Left ventricle myocardium inferior (tissue), 1 donor: ENCODE measurements around the gene RPS29. TPM values are rescaled to one million over a fixed set of nuclear protein-coding genes. Genes with fewer than 3 reads are reported as not detected.
"Not testable (repeated sequence)": the region's sequence is repeated elsewhere in the genome, so short reads cannot be mapped to it uniquely, and the experiment has no call there.

Experiments used
- DNase-seq: peaks from one replicate; pipeline ENCODE4 v3.0.0-alpha.2; 2020
- H3K27ac ChIP-seq: fragments of 200-600 bp; replicated peaks from 2 replicates; pipeline ENCODE4 v1.8.0; 2021
- H3K27me3 ChIP-seq: fragments of 200-600 bp; 2 replicates; pipeline ENCODE4 v1.8.0; 2021; ENCODE audit warnings: low read depth
- H3K36me3 ChIP-seq: fragments of 200-600 bp; 2 replicates; pipeline ENCODE4 v1.8.0; 2021
- H3K4me1 ChIP-seq: fragments of 200-600 bp; 2 replicates; pipeline ENCODE4 v1.8.0; 2021
- H3K4me3 ChIP-seq: fragments of 200-600 bp; 2 replicates; pipeline ENCODE4 v1.8.0; 2021; ENCODE audit warnings: mild to moderate bottlenecking, moderate library complexity
- H3K9me3 ChIP-seq: fragments of 200-600 bp; replicated peaks from 2 replicates; pipeline ENCODE4 v1.8.0; 2021
- intact Hi-C: fragments of 100-400 bp; cut with micrococcal nuclease; formaldehyde crosslinking; loops from one replicate; pipeline ENCODE4 v1.11.0; 2022
- total RNA-seq: library from RNA; stranded (reverse); fragmentation: NEBNext Ultra II Directional; extraction: Animal tissue kit (Norgen Biotek cat#: 25700); gene quantifications from one replicate; pipeline ENCODE4 v1.2.1, GENCODE V29; 2021
- TF ChIP-seq, protein P1 (sequence below): fragments of 200-600 bp; IDR thresholded peaks from 2 replicates; pipeline ENCODE4 v1.8.0; 2021; ENCODE audit warnings: antibody characterized with exemption, mild to moderate bottlenecking, borderline replicate concordance
- donor health status: DM: no; HTN: yes; CAD: no; lungs with severe emphysema.

The RPS29 gene
- total RNA-seq, 1 donor from 2014 or later: 853 TPM

DNA sequence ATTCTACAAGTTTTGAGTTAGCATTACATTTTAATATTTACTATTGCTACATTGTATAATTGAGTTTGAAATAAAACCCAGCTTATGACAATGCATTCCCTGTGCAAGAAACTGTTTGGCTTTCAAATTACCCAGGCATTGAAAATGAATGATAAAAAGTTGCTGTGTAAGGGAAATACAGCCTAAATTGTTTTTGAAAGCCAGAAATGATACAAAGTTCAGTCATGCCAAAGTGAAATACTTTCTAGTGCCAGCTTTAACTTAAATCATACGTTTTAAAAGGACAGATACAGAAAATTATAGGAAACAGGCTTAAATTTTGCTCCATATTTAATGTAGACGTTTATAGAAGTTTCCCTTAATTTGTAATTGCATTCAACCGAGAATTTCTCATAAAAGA, 37.2 kb upstream of the RPS29 start:
- Histone ChIP-seq H3K36me3 (peaks cover 31% of the 10 kb centered on the region), H3K4me1 (peaks cover 57% of the 10 kb centered on the region), H3K9me3 (no peaks in the 10 kb centered on the region), H3K27me3 (no peaks in the 10 kb centered on the region), H3K4me3 (no peak overlapping the region), H3K27ac (no peak overlapping the region)
- TF ChIP-seq, protein P1, sequence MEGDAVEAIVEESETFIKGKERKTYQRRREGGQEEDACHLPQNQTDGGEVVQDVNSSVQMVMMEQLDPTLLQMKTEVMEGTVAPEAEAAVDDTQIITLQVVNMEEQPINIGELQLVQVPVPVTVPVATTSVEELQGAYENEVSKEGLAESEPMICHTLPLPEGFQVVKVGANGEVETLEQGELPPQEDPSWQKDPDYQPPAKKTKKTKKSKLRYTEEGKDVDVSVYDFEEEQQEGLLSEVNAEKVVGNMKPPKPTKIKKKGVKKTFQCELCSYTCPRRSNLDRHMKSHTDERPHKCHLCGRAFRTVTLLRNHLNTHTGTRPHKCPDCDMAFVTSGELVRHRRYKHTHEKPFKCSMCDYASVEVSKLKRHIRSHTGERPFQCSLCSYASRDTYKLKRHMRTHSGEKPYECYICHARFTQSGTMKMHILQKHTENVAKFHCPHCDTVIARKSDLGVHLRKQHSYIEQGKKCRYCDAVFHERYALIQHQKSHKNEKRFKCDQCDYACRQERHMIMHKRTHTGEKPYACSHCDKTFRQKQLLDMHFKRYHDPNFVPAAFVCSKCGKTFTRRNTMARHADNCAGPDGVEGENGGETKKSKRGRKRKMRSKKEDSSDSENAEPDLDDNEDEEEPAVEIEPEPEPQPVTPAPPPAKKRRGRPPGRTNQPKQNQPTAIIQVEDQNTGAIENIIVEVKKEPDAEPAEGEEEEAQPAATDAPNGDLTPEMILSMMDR: no peak
- intact Hi-C loops: no loop called here
- DNase-seq: no peak

DNA sequence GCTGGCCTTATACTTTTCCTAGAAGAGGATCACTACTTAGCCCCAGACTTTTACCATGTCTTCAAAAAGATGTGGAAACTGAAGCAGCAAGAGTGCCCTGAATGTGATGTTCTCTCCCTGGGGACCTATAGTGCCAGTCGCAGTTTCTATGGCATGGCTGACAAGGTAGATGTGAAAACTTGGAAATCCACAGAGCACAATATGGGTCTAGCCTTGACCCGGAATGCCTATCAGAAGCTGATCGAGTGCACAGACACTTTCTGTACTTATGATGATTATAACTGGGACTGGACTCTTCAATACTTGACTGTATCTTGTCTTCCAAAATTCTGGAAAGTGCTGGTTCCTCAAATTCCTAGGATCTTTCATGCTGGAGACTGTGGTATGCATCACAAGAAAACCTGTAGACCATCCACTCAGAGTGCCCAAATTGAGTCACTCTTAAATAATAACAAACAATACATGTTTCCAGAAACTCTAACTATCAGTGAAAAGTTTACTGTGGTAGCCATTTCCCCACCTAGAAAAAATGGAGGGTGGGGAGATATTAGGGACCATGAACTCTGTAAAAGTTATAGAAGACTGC, 35.9 kb upstream of the RPS29 start:
- Histone ChIP-seq H3K27ac (no peak overlapping the region), H3K9me3 (no peaks in the 10 kb centered on the region), H3K4me3 (peak overlapping the region; percentile 84), H3K4me1 (peaks cover 60% of the 10 kb centered on the region), H3K27me3 (no peaks in the 10 kb centered on the region), H3K36me3 (peaks cover 34% of the 10 kb centered on the region)
- TF ChIP-seq, protein P1: no peak
- no peak for DNase-seq
- intact Hi-C loops: no loop called here

DNA sequence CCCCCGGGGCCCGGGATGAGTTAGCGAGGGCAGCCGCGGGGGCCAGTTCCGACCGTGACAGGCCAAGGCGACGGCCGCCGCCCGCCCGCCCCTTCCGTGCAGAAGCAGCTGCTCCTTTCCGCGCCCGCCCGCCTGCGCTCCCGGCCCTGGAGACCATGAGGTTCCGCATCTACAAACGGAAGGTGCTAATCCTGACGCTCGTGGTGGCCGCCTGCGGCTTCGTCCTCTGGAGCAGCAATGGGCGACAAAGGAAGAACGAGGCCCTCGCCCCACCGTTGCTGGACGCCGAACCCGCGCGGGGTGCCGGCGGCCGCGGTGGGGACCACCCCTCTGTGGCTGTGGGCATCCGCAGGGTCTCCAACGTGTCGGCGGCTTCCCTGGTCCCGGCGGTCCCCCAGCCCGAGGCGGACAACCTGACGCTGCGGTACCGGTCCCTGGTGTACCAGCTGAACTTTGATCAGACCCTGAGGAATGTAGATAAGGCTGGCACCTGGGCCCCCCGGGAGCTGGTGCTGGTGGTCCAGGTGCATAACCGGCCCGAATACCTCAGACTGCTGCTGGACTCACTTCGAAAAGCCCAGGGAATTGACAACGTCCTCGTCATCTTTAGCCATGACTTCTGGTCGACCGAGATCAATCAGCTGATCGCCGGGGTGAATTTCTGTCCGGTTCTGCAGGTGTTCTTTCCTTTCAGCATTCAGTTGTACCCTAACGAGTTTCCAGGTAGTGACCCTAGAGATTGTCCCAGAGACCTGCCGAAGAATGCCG, 35.1 kb upstream of the RPS29 start:
- intact Hi-C loops: loop anchor here (2.0 kb wide), 1 partner anchor 34 kb away; the partner anchor contains the start of gene RPS29
- no peaks in the 10 kb centered on the region for H3K9me3 ChIP-seq
- DNase-seq: peak; percentile 71
- H3K27ac ChIP-seq: peak overlapping the region; percentile 95
- H3K4me3 ChIP-seq: peak overlapping the region; percentile 84
- H3K4me1 ChIP-seq: peaks cover 60% of the 10 kb centered on the region
- H3K36me3 ChIP-seq: peaks cover 26% of the 10 kb centered on the region
- no peaks in the 10 kb centered on the region for H3K27me3 ChIP-seq
- TF ChIP-seq, protein P1: no peak

DNA sequence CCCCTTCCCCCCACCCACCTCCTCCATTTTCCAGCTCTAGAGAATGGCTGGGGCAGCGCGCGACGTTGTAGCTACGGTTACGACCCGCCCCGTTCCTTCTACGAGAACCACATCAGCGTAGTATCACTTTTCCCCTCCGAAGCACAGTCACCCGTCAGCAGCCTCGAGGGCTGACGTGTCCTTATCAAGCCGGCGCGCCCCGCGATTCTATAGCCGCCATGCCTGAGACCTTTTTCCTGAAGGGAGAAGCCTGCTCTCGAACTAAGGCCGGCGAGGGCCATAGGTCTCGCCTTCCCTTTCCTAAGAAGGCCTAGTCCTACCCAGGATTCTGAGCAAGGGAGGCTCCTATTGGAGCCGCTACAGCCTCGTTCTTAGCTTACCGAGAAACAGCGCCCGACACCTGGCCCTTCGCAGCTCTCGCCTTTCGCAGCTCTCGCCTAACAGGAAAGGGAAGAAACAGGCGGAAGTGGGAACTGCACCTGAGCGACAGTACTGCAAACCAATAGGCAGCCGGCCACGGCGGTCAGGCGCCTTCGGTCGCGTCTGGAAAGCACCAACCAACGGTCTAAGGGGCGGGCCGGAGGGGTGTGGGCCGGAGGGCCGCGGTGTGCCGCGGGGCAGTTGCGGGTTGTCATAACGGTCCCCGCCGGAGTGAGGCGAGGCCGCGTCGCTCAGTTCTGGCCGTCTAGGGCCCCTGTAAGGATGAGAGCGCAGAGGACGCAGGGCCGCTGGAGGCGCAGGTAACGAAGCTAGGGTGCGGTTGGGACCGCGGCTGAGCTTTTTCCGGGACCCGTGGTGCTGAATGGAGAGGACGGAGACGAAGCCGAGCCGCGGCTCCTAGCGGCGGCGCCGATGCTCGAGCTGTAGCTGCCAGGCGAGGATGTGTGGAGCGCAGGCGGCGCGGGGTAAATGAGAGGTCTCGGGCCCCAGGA, 34.3 kb upstream of the RPS29 start, which contains the start of the genes MGAT2 and RPL36AL:
MGAT2 (plus strand) TSS at position 618 of the 932 bp plus-strand sequence. CDS start 470 bp downstream, outside the sequence.
RPL36AL (minus strand) TSS at position 445 of the 932 bp plus-strand sequence. CDS start 1,522 bp downstream, outside the sequence.
- peaks cover 60% of the 10 kb centered on the region for H3K4me1 ChIP-seq
- H3K4me3 ChIP-seq: peak within 1 kb of the TSS; percentile 84
- peak within 1 kb of the TSS; percentile 95 for H3K27ac ChIP-seq
- DNase-seq: peak; percentile 99
- H3K9me3 ChIP-seq: no peaks in the 10 kb centered on the region
- peaks cover 22% of the 10 kb centered on the region for H3K36me3 ChIP-seq
- intact Hi-C loops: loop anchor here (2.0 kb wide), 1 partner anchor 34 kb away; the partner anchor contains the start of gene RPS29
- H3K27me3 ChIP-seq: no peaks in the 10 kb centered on the region
- TF ChIP-seq, protein P1: peak; percentile 49

DNA sequence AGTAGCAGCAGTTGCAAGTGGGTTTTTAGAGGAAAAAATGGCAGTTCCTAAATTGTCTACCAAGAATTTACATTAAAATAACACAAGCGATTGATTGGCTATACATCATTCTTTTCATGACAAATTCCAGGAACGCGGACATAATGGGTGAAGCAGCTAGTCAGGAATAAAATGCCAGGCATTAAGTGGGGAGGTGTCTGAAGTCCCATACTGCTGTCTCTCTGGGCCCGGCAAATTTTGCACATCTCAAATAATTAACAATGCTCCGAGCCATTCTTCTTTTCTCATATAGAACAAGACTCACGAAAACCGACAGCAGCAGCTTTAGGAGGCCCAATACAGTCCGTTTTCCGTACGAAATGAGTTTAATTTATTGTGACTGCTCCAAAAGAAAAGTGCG, 33.5 kb upstream of the RPS29 start:
- no peaks in the 10 kb centered on the region for H3K27me3 ChIP-seq
- H3K27ac ChIP-seq: peak overlapping the region; percentile 95
- H3K4me1 ChIP-seq: peaks cover 60% of the 10 kb centered on the region
- H3K4me3 ChIP-seq: peak overlapping the region; percentile 84
- intact Hi-C loops: loop anchor here (2.0 kb wide), 1 partner anchor 33 kb away; the partner anchor contains the start of gene RPS29
- DNase-seq: no peak
- no peaks in the 10 kb centered on the region for H3K9me3 ChIP-seq
- TF ChIP-seq, protein P1: no peak
- peaks cover 22% of the 10 kb centered on the region for H3K36me3 ChIP-seq

DNA sequence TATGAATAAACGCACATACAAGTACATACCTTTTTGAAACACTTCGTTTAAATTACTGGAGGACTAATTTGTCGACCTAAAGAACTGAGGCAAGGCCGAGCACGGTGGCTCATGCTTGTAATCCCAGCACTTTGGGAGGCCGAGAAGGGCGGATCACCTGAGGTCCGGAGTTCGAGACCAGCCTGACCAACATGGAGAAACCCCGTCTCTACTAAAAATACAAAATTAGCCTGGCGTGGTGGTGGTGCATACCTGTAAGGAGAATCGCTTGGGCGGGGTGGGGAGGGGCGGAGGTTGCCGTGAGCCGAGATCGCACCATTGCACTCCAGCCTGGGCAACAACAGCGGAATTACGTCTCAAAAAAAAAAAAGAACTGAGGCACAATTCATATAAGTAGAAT, 33.1 kb upstream of the RPS29 start:
- Histone ChIP-seq H3K36me3 (peaks cover 22% of the 10 kb centered on the region), H3K27ac (peak overlapping the region; percentile 95), H3K4me3 (peak overlapping the region; percentile 84), H3K4me1 (peaks cover 60% of the 10 kb centered on the region)
- H3K27me3 ChIP-seq, H3K9me3 ChIP-seq, intact Hi-C loops, DNase-seq: not testable (repeated sequence)
